GM18873 (cell line): ENCODE data around the gene MAPKAPK2.

Experiments used
- ATAC-seq: cut with Tn5 transposase; IDR thresholded peaks from one replicate; pipeline ENCODE4 v1.9.1; 2021; ENCODE audit warnings: mild to moderate bottlenecking, moderate library complexity, moderate number of reproducible peaks; ENCODE audit not compliant: unreplicated experiment, low FRiP score

Gene MAPKAPK2

DNA sequence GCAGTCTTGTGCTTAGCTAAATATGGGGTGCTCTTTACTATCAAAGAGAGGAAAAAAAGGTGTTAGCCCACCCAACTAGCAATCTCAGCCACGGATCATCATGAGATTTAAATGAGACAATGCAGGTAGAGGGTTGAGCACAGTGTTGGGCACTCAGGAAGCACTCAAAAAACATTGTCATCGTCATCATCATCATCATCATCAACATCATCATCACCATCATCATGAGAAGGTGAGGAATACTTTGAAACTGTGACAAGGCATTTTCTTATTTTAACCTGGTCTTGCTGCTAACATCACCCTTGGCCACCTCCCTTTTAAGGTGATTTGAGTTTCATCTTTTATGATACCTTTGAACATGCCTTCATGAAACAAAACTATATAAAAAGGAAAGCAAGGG is 3.3 kb upstream of the MAPKAPK2 start:
- no peak for ATAC-seq

DNA sequence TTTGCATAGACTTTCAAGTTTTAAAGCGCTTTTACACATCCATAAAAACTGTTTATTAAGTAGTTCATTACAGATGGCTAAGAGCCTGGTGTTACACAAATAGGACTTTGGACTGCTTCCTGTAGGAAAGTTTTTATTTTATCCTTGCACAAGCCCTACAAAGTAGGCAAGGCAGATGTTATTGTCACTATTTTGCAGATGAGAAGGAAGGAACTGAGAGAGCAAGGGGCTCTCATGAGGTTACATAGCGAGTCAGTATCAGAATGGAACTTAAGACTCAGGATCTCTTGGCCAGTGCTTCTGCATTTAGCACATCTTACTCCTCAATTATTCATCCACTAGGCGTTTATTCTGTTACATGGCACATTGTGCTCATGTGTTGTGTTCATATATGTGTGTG is 2.6 kb upstream of the MAPKAPK2 start:
- no peak for ATAC-seq

DNA sequence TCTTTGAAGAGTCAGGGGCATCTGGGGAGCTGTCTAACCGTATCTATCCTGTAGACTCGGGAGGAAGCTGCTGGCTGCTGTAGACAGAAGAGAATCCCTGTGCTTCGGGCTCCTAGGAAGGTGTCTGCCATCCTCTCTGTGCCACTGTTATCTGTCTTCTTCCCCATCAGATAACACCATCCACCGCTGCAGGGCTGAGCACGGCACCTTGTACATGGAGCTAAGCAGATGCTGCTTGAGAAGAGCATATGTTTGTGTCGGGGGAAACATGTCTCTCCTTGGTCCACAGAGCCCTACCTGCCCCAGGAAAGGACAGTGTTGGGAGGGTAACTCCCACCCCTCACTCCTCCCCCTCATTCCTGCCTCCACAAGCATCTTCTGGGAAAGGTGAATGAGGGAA is 1.4 kb upstream of the MAPKAPK2 start:
- ATAC-seq = no peak

DNA sequence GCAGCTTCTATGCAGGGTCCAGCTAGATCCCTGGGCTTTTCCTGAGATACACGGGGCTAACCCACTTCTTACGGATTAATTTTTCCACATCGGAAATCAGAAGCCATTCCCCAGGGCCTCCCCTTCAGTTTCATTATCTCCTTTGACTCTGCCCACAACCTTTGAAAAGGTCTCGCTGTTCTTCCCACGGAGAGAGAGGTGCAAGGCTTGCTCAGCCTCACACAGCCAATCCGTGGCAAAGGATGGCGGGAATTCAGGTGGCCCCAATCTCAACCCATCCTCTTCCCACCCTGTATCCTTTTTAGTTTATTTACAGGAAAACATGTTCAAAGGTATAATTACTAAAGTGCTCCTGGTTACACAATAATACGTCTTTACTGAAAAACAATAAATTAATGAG is 702 bp upstream of the MAPKAPK2 start:
- ATAC-seq = no peak

- ATAC-seq = no peak
These were observed 646 bp downstream of the MAPKAPK2 start for GRCh38 chr1:206685334-206685768.

DNA sequence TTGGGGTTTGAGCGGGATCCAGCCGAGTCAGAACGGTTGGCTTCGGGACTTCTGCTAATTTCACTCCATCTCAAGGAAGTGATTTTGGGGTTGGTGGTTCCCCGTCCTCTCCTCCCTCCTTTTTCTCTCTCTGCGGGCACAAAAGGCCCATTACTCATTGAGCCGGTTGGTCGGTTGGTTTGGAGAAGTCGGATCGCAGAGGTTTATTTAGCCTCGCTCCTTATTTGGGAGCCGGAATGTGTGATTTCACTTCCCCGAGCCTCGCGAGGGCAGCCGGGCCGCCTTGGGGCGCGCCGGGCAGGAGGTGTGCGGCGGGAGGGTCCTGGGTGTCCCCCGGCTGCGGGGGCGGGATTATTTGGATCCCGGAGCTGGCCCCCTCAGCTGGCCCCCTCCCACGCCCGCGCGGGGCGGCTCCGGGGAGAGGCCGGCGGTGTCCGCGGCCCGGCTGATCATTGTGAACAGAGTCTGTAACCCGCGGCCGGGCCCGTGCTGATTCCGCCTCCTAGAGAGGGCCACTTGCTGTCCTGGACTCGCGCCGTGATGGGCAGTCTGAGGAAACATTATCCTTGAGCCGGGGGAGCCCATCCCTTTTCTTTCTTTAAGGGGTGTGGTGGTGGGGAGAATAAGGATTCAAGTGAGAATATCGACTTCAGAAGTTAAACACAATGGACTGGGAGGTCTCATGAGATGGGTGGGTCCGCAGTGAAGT is 1.2 kb downstream of the MAPKAPK2 start:
- no peak for ATAC-seq

DNA sequence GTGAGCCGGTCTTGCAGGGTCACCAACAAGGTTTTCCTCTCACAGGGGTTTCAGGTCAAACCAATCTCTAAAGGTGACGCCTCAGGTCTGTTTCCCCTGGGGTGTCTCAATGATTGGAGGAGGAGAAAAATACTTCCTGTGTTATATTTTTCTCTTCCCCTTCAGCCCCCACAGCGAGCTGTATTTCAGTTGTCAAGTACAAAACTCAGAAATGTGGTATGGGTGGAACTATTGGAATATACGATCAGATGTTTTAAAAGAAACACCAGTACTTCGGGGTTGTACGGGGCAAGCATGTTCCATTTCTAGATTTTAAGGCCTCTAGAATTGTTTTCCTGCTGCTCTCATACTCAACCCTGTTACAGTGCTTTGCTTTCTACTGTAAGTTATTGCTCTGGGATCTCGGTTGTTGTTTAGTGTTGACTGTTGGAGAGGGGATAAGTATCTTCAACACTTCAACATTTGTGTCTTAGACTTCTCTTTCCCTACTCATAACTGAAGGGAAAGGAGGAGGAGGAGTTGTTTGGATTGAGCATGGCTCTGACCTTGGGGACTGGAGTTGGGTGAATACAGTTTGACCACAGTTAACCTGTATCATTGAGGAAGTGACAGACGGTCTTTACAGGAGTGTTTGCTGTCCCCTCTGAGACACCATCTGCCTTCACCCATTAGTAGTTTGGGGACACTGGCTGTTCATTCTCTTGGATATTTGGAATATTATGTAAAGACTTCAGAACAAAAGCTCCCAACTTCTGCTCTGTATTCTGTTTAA is 2.0 kb downstream of the MAPKAPK2 start:
- ATAC-seq = no peak

DNA sequence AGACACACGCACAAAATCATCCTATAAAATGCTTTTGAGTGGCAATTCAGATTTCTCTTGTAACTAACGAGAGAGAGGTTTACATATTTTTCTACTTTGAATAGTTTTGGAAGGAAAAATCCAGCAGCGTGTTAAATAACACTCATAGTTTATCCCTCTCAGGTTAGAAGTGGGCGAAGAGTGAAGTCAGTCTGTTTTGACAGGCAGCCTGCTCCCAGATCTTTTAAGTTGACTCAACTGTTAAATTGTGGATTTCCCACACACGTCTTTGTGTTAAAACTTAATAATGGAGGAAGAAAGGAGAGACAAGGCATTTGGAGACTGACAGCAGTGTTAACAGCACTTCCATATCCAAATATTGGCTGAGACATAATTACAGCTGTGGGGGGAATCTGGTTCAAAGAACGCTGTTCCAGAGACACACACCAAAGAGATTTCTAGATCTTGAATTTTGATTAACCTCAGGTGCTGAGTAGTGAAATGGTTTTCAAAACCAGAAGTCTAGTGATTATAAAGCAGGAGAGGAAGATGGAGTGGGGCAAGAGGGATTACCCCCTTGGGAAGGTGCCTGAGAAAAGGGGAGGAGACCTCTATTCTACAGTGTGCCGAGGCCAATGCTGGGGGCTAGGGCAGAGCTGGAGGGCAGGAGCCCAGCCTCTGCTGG is 2.7 kb downstream of the MAPKAPK2 start:
- ATAC-seq = no peak

DNA sequence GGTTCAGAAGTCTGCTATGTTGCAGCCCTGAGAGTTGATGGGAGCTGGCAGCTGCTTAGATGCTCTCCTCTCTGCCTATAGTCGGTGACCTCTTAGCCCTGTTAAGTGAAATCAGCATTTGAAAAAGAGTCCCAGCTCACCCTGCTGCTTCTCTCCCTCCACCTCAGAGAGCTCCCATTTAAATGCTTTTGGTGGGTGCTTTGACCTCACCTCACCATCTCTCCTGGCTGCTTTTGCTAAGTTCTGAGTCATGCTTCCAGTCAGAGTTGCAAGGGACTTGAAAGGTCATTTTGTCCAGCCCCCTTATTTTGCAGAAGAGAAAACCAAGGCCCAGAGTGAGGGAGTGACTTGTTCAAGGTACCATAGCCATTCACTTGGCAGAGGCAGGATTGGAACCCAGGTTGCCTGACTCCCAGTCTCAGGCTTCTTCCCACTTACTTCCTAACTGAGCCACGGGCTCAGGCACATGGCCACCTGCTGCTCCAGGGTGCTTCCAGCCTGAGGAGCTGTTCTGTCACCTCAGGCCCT is 3.3 kb downstream of the MAPKAPK2 start:
- ATAC-seq = no peak

GRCh38 chr1:206690516-206690915 is 5.8 kb downstream of the MAPKAPK2 start:
- no peak for ATAC-seq

GRCh38 chr1:206691604-206692003 is 6.9 kb downstream of the MAPKAPK2 start:
- no peak for ATAC-seq

DNA sequence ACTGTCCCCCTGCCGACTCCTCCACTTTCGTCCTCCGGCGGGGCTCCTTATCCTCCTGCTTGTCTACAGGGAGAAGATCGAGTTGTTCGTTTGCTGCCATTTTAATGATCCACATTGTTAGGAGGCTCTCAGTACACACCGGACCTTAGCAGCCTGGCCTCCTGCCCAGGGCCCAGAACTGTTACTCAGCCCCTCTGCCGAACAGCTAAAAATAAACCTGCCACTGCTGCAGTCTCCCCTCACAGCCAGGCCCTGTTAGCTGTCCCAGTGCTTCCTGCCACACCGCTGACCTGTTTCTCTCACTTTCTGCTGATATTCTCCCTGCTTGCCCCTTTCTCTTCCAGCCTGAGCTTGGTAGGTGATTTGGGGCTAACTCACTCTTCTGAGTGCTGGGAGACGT is 8.3 kb downstream of the MAPKAPK2 start:
- no peak for ATAC-seq

DNA sequence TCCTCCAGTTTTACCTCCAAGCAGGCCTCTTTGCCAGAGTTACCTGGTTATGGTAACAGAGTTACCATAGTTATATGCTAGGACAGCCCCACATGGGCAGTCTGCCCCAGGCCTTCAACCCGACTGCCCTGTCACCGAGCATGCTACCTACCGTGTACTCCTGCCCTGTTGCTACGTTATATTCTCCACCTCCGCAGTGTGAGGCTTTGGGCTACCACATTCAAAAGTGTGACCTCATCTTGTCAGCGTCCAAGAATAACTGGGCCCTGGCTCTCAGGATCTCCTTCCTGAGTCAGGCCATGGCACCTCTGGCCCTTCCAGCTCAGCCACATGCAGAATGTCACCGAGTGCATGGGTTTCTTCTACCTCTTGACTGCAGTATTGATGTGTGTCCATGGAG is 8.9 kb downstream of the MAPKAPK2 start:
- no peak for ATAC-seq

GRCh38 chr1:206694171-206695124 is 9.7 kb downstream of the MAPKAPK2 start:
- ATAC-seq = no peak

GRCh38 chr1:206695733-206696132 is 11.0 kb downstream of the MAPKAPK2 start:
- ATAC-seq = no peak

DNA sequence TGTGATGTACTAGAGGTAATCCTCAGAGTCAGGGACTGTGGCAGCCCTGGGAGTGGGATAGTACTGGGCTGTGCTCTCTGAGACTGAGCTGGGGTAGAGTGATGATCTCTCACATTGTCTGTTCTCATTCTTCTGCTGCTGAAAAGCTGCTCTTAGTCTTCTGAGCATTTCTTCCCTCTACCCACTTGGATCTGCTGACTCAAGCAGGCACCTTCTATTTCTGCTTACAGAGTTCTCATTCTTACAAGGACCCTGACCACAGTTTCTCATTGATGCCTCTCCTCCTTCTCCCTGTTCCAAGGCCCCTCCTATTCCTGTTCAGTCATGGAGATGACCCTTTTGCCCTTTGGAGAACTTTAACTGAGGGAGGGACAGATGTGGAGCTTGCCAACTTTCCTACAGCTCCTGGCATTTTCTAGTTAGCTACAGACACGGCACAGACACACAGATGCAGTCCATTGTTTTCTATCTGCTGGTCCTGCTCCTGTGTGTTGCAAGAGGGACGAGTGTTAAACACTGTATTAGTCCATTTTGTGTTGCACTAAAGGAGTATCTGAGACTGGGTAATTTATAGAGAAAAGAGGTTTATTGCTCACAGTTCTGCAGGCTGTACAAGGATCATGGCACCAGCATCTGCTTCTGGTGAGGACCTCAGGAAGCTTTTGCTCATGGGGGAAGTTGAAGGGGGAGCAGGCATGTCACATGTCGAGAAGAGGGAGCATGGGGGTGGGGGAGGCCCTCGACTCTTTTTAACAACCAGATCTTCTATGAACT is 12.3 kb downstream of the MAPKAPK2 start:
- no peak for ATAC-seq

DNA sequence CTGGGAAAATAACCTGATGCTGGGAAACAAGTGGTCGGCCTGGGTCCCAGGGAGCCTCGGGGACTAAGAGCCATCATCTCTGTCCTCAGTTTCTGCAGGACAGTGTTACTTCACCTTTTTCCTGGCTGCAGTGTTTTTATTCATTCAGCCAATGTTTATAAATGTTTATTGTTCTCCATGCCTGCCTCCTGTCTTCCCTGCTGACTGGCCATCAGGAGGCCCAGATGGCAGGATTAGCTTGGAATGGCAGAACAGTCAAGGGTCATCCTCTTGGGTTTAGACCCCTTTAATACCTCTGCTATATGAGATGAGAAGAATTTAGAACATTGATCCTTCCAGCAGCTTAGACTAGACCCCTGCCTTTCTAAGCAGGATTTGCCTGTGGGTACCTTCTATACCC is 13.3 kb downstream of the MAPKAPK2 start:
- ATAC-seq = no peak

DNA sequence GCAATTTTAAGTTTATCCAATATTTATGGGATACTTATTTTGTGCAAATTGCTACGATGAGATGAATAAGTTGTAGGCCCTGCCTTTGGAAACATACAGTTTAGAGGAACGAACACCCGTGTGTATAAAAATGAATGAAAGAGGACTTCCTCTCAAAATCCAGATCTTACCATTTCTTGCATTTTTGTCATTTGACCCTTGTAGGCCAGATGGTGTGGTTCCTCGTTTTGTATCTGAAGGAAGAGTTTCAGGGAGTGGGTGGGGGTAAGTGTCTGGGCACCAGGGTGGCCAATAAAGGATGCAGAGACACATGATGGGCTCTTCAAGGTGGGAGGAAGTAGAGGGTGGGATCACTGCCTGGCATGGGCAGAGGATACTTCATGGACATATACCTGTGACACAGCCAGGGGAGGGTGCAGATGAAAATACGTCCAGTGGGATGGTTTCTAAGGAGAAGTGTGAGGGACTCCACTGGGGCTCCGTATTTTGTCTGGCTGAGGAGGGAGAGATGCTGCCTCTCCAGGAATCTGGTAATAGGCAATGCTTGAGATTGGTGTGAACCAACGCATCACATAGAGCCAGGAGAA is 14.4 kb downstream of the MAPKAPK2 start:
- no peak for ATAC-seq

DNA sequence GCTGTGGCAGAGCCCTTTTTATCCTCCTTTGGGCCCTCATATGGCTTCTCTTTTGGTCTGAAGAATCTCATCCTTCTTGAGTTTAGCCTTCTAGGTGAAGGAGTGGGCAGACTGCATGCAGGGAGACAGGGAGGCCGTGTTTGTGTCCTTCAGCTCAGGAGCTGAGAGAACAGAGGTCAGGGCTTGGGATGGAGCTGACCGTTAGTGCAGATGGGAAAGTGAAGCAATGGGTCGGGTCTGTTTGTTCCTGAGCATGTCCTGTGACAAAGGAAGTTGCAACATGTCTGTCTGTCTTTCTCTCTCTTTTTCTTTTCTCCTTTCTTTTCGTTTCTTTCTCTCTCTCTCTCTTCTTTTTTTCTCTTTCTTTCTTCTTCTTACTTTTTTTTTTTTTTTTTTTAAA is 14.9 kb downstream of the MAPKAPK2 start:
- no peak for ATAC-seq
